Neuronal stem cell (in vitro differentiated cells): ENCODE results near the gene CHMP1A.

Experiments used
- DNase-seq: peaks from one replicate; pipeline ENCODE4 v3.0.0-alpha.2; 2013; ENCODE audit warnings: low spot score
- H2AFZ ChIP-seq: one replicate; pipeline ENCODE4 v1.6.1; 2013; ENCODE audit warnings: mild to moderate bottlenecking, low read length, inconsistent platforms
- H2AK5ac ChIP-seq: 2 replicates; pipeline ENCODE4 v1.6.1; 2013; ENCODE audit warnings: low read depth, mild to moderate bottlenecking, inconsistent platforms, low read length, moderate library complexity, mixed read lengths
- H2BK120ac ChIP-seq: 2 replicates; pipeline ENCODE4 v1.6.1; 2013; ENCODE audit warnings: low read depth, mild to moderate bottlenecking, inconsistent platforms, low read length, moderate library complexity, mixed read lengths
- H2BK12ac ChIP-seq: one replicate; pipeline ENCODE4 v1.6.1; 2013; ENCODE audit warnings: low read length, inconsistent platforms
- H2BK15ac ChIP-seq: 2 replicates; pipeline ENCODE4 v1.6.1; 2013; ENCODE audit warnings: mild to moderate bottlenecking, low read length, inconsistent platforms, mixed read lengths
- H2BK5ac ChIP-seq: one replicate; pipeline ENCODE4 v1.6.1; 2013; ENCODE audit warnings: inconsistent platforms, mild to moderate bottlenecking, low read length, moderate library complexity
- H3K14ac ChIP-seq: one replicate; pipeline ENCODE4 v1.6.1; 2013; ENCODE audit warnings: low read length, inconsistent platforms
- H3K18ac ChIP-seq: 2 replicates; pipeline ENCODE4 v1.6.1; 2013; ENCODE audit warnings: low read length, inconsistent platforms
- H3K23ac ChIP-seq: 2 replicates; pipeline ENCODE4 v1.6.1; 2013; ENCODE audit warnings: low read depth, mild to moderate bottlenecking, mixed read lengths, low read length, inconsistent platforms; ENCODE audit not compliant: poor library complexity
- H3K27ac ChIP-seq: replicated peaks from 3 replicates; pipeline ENCODE4 v1.5.1; 2013; ENCODE audit warnings: low read length, inconsistent platforms
- H3K27me3 ChIP-seq, 3 experiments: 2 replicates each; pipeline ENCODE4 v1.6.1; 2013; ENCODE audit warnings: low read length in 3 of 3, mild to moderate bottlenecking in 2 of 3, inconsistent platforms in 1 of 3, low read depth in 1 of 3, mixed read lengths in 1 of 3, moderate library complexity in 1 of 3; ENCODE audit not compliant: control insufficient read depth in 3 of 3, insufficient read depth in 3 of 3
- H3K36me3 ChIP-seq, 2 donors: replicated peaks in 1 of 2; 2 replicates each; pipeline ENCODE4 v1.6.1; 2013; ENCODE audit warnings: low read length in 2 of 2; ENCODE audit not compliant: control insufficient read depth in 2 of 2, insufficient read depth in 2 of 2
- H3K4ac ChIP-seq: 2 replicates; pipeline ENCODE4 v1.6.1; 2013; ENCODE audit warnings: inconsistent platforms, mild to moderate bottlenecking, low read length, moderate library complexity
- H3K4me1 ChIP-seq, 2 donors: 1 replicate in 1 of 2; 2 replicates in 1 of 2; pipeline ENCODE4 v1.6.1; 2013; ENCODE audit warnings: low read length in 2 of 2, low read depth in 1 of 2; ENCODE audit not compliant: control insufficient read depth in 2 of 2, insufficient read depth in 1 of 2
- H3K4me2 ChIP-seq: one replicate; pipeline ENCODE4 v1.6.1; 2013; ENCODE audit warnings: mild to moderate bottlenecking, low read length, inconsistent platforms; ENCODE audit not compliant: insufficient read depth, poor library complexity, severe bottlenecking
- H3K4me3 ChIP-seq, 2 donors: 2 replicates each; pipeline ENCODE4 v1.5.1; 2013; ENCODE audit warnings: low read length in 2 of 2, mild to moderate bottlenecking in 2 of 2, inconsistent platforms in 1 of 2, moderate library complexity in 1 of 2
- H3K79me1 ChIP-seq: one replicate; pipeline ENCODE4 v1.6.1; 2013; ENCODE audit warnings: low read depth, mild to moderate bottlenecking, inconsistent platforms, low read length, moderate library complexity
- H3K9ac ChIP-seq: one replicate; pipeline ENCODE4 v1.6.1; 2013; ENCODE audit warnings: mild to moderate bottlenecking, low read depth, low read length, inconsistent platforms; ENCODE audit not compliant: poor library complexity
- H3K9me3 ChIP-seq, 2 donors: replicated peaks in 1 of 2; 2 replicates each; pipeline versions ENCODE3 to v1.6.1; 2013; ENCODE audit warnings: low read length in 2 of 2, mild to moderate bottlenecking in 2 of 2, inconsistent platforms in 1 of 2, low read depth in 1 of 2, mixed read lengths in 1 of 2, moderate library complexity in 1 of 2; ENCODE audit not compliant: control insufficient read depth in 2 of 2, insufficient read depth in 1 of 2
- H4K8ac ChIP-seq: one replicate; pipeline ENCODE4 v1.6.1; 2013; ENCODE audit warnings: low read depth, mild to moderate bottlenecking, inconsistent platforms, low read length, moderate library complexity
- H4K91ac ChIP-seq: one replicate; pipeline ENCODE4 v1.6.1; 2013; ENCODE audit warnings: low read length, low read depth, mild to moderate bottlenecking, inconsistent platforms; ENCODE audit not compliant: poor library complexity
- WGBS, 2 donors: extraction: QIAGEN DNeasy Blood & Tissue Kit; methylation state at CpG; one replicate each; pipeline ENCODE4 v1.1.7; 2013; ENCODE audit warnings: missing lambda C conversion rate in 2 of 2, mixed read lengths in 1 of 2; ENCODE audit not compliant: insufficient read length in 2 of 2, insufficient replicate concordance in 1 of 2; ENCODE audit errors: extremely low coverage in 2 of 2; 5-methylcytosine and 5-hydroxymethylcytosine counted together

The CHMP1A gene

GRCh38 chr16:89697161-89697615 is 39.7 kb upstream of the CHMP1A start:
- Histone ChIP-seq H2BK15ac (no peak overlapping the region), H3K27me3 (no peaks in the 10 kb centered on the region), H2BK5ac (peak overlapping the region; percentile 7), H3K23ac (peak overlapping the region; percentile 61), H2AFZ (no peak overlapping the region), H3K79me1 (peaks cover 7% of the 10 kb centered on the region), H2AK5ac (peak overlapping the region; percentile 43), H3K36me3 (peaks cover 31 to 66% of the 10 kb centered on the region in 2 donors), H3K18ac (no peak overlapping the region), H3K14ac (no peak overlapping the region), H3K4ac (no peak overlapping the region), H2BK12ac (no peak overlapping the region), H3K4me3 (no peak overlapping the region), H3K27ac (no peak overlapping the region), H4K91ac (no peak overlapping the region), H3K9ac (no peak overlapping the region), H3K9me3 (no peaks in the 10 kb centered on the region), H3K4me1 (peaks cover 10 to 15% of the 10 kb centered on the region in 2 donors), H2BK120ac (no peak overlapping the region), H3K4me2 (no peak overlapping the region), H4K8ac (no peak overlapping the region)
- DNase-seq = no peak
- no CpG with 5 or more reads among the region's 19 CpGs for WGBS, 2 donors

DNA sequence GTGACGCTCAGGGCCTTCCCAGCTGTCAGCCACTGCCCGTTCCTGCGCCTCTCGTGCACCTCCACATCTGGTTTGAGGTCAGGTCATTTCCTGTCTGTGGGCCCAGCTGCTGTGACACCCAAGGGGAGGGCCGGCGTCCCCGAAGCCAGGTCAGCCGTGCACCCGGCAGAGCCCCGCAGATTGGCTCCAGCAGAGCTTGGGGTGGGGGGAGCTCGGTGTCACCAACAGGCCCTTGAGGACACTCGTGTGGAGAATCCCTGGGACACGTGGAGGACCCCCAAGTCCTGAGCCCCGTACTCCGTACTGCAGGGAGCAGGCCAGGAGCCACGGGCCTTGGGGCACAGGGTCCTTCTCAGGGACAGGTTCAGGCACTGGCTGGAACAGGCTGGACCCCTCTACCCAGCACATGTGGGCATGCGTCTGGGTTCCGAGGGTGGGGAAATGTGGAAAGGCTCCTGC is 39.2 kb upstream of the CHMP1A start:
- H3K14ac ChIP-seq = no peak overlapping the region
- H3K4me2 ChIP-seq = no peak overlapping the region
- no peak overlapping the region for H2BK15ac ChIP-seq
- H3K4ac ChIP-seq = no peak overlapping the region
- H2BK120ac ChIP-seq = no peak overlapping the region
- no peak overlapping the region for H3K27ac ChIP-seq
- H3K27me3 ChIP-seq = no peaks in the 10 kb centered on the region
- no peak overlapping the region for H3K4me3 ChIP-seq
- no peaks in the 10 kb centered on the region for H3K9me3 ChIP-seq
- peaks cover 9 to 13% of the 10 kb centered on the region in 2 donors for H3K4me1 ChIP-seq
- H4K8ac ChIP-seq = no peak overlapping the region
- H3K79me1 ChIP-seq = peaks cover 7% of the 10 kb centered on the region
- no peak overlapping the region for H4K91ac ChIP-seq
- no peak overlapping the region for H2BK12ac ChIP-seq
- no peak overlapping the region for H2AK5ac ChIP-seq
- H2AFZ ChIP-seq = no peak overlapping the region
- H2BK5ac ChIP-seq = peak overlapping the region; percentile 13
- DNase-seq = no peak
- WGBS, 2 donors = no CpG with 5 or more reads among the region's 18 CpGs
- H3K36me3 ChIP-seq = peaks cover 35 to 71% of the 10 kb centered on the region in 2 donors
- H3K9ac ChIP-seq = no peak overlapping the region
- H3K23ac ChIP-seq = peak overlapping the region; percentile 86
- no peak overlapping the region for H3K18ac ChIP-seq

- no peak for DNase-seq
Measured at GRCh38 chr16:89695875-89696669, 38.6 kb upstream of the CHMP1A start.

DNA sequence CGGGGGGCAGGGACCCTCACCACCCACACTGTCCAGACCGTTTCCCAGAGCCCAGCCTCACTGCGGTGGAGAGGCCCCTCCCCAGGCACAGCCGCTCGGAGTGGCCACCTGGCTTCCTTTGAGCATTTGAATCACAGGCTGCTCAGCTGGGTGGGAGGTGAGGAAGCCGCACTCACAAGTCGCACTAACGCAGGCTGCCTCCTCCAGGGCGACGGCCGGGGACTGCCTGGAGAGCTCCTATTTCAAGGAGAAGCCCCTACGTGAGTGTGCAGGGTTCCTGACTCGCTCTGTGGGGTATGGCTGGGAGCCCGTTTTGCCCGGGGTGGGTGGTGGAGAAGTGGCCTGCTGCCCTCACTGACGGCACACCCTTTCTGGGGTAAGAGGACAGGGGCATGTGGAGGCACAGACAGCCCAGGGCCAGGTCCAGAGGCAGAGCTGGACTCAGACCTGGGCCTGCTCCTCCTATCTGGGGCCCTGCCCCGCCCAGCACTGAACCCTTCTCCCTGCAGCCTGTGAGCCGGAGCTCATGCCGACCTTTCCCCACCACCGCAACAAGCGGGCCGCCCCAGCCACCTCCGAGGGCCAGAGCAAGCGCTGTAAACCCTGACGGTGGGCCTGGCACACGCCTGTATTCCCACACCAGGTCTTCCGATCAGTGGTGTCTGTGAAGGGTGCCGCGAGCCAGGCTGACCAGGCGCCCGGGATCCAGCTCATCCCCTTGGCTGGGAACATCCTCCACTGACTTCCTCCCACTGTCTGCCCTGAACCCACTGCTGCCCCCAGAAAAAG is 37.8 kb upstream of the CHMP1A start:
- H3K9ac ChIP-seq = no peak overlapping the region
- no peak overlapping the region for H2BK120ac ChIP-seq
- no peak overlapping the region for H3K14ac ChIP-seq
- no peak for DNase-seq
- H3K27me3 ChIP-seq = no peaks in the 10 kb centered on the region
- no peak overlapping the region for H2BK12ac ChIP-seq
- peaks cover 2% of the 10 kb centered on the region for H3K79me1 ChIP-seq
- no peak overlapping the region for H4K8ac ChIP-seq
- no peak overlapping the region for H3K18ac ChIP-seq
- H2BK15ac ChIP-seq = no peak overlapping the region
- no peak overlapping the region for H2AK5ac ChIP-seq
- no peak overlapping the region for H4K91ac ChIP-seq
- H3K9me3 ChIP-seq = no peaks in the 10 kb centered on the region
- no peak overlapping the region for H3K4me3 ChIP-seq
- peak overlapping the region; percentile 91 for H3K23ac ChIP-seq
- no CpG with 5 or more reads among the region's 31 CpGs for WGBS, 2 donors
- H3K4ac ChIP-seq = no peak overlapping the region
- H3K27ac ChIP-seq = no peak overlapping the region
- H3K4me1 ChIP-seq = peaks cover 3 to 5% of the 10 kb centered on the region in 2 donors
- H3K4me2 ChIP-seq = no peak overlapping the region
- H2AFZ ChIP-seq = no peak overlapping the region
- H2BK5ac ChIP-seq = no peak overlapping the region
- H3K36me3 ChIP-seq = peaks cover 46 to 83% of the 10 kb centered on the region in 2 donors

More at GRCh38 chr16:89695875-89696669, 38.6 kb upstream of the CHMP1A start:
- WGBS, 2 donors = no CpG with 5 or more reads among the region's 25 CpGs
- H2AFZ ChIP-seq = no peak overlapping the region
- no peak overlapping the region for H2AK5ac ChIP-seq
- peak overlapping the region; percentile 57 for H3K18ac ChIP-seq
- H3K79me1 ChIP-seq = peaks cover 6% of the 10 kb centered on the region
- H3K4me3 ChIP-seq = peak overlapping the region in 1 of 2 donors; percentile 10
- peaks cover 9 to 13% of the 10 kb centered on the region in 2 donors for H3K4me1 ChIP-seq
- peaks cover 41 to 77% of the 10 kb centered on the region in 2 donors for H3K36me3 ChIP-seq
- H4K91ac ChIP-seq = no peak overlapping the region
- peak overlapping the region; percentile 13 for H2BK5ac ChIP-seq
- no peak overlapping the region for H3K4me2 ChIP-seq
- no peak overlapping the region for H2BK120ac ChIP-seq
- no peak overlapping the region for H3K9ac ChIP-seq
- no peaks in the 10 kb centered on the region for H3K27me3 ChIP-seq
- no peak overlapping the region for H2BK15ac ChIP-seq
- peak overlapping the region; percentile 86 for H3K23ac ChIP-seq
- H3K14ac ChIP-seq = no peak overlapping the region
- no peak overlapping the region for H4K8ac ChIP-seq
- H3K4ac ChIP-seq = no peak overlapping the region
- H3K27ac ChIP-seq = no peak overlapping the region
- no peak overlapping the region for H2BK12ac ChIP-seq
- no peaks in the 10 kb centered on the region for H3K9me3 ChIP-seq
